Measurements from ENCODE around the gene CTDSPL. TPM values are rescaled to one million over a fixed set of nuclear protein-coding genes. Genes with fewer than 3 reads are reported as not detected.

Gene CTDSPL
- total and polyA plus RNA-seq, 2 of the 13 experiments (the other 11 are each of a cell fraction or from before 2014, with no cell fraction given) = 26.1 to 142 TPM

DNA sequence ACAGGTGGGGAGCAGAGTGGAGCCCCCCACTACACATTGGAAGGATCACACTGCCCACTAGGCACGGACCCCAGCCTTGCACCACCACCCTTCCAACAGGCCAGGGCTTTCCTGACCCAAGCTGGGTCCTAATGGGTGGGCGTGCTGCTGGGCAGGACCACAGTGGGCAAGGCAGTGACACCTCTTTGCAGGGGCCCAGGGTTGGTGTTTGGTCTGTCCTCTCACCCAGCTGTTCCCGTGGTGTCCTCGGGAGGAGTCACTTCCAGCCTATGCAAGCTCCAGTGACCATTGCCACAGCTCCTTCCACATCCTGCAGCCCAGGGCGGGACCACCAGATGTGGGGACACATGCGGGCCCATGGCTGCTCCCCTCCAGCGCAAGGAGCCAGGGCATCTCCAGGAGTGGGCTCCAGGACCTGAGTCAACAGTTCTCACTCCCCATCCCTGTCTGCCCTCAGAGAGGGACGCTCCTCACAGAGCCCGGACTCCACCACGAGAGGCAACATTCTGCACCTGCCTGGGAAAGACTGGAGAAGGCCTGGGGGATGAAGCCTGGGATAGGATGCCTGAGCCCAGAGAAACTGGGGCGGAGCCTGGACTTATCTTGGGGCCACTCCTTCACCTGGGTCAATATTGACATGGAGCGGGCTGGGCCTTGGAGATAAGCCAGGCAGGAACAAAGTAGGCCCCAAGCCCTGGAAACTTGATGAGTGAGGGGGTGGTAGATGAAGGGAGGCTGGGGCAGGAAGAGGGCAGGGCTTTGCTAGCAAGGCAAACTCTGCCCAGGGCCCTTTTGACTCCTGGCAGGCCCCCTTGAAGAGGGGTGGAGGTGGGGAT is 125.0 kb downstream of the CTDSPL start (continued):
- TF ChIP-seq, protein P1, sequence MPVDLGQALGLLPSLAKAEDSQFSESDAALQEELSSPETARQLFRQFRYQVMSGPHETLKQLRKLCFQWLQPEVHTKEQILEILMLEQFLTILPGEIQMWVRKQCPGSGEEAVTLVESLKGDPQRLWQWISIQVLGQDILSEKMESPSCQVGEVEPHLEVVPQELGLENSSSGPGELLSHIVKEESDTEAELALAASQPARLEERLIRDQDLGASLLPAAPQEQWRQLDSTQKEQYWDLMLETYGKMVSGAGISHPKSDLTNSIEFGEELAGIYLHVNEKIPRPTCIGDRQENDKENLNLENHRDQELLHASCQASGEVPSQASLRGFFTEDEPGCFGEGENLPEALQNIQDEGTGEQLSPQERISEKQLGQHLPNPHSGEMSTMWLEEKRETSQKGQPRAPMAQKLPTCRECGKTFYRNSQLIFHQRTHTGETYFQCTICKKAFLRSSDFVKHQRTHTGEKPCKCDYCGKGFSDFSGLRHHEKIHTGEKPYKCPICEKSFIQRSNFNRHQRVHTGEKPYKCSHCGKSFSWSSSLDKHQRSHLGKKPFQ (CRISPR knock-in tag; IDR thresholded peaks at IDR 0.05; ENCODE audit: insufficient replicate concordance) = no peak
- TF ChIP-seq MAF1 (CRISPR knock-in tag; IDR thresholded peaks at IDR 0.05; ENCODE audit: borderline replicate concordance) (no peak), MIER2 (CRISPR knock-in tag; IDR thresholded peaks at IDR 0.05) (no peak), ZBTB7B (CRISPR knock-in tag; IDR thresholded peaks at IDR 0.05) (peak; percentile 76), SP4 (CRISPR knock-in tag; IDR thresholded peaks at IDR 0.05) (no peak), PLRG1 (conservative IDR thresholded peaks at IDR 0.05) (no peak), FOXP1 (IDR thresholded peaks at IDR 0.05) (no peak), FOXP1 (CRISPR knock-in tag; IDR thresholded peaks at IDR 0.05) (peak; percentile 32; the same call in 1 of the 2 replicates), SOX5 (CRISPR knock-in tag; IDR thresholded peaks at IDR 0.05; ENCODE audit: borderline replicate concordance) (peak; percentile 26; the same call in 1 of the 2 replicates), XRCC5 (optimal IDR thresholded peaks at IDR 0.05; ENCODE audit: low read length) (peak; percentile 34), CBFB (CRISPR knock-in tag; IDR thresholded peaks at IDR 0.05) (0 out of 2 replicates have a peak, but pooled peaks have one; percentile 47), ZNF329 (CRISPR knock-in tag; IDR thresholded peaks at IDR 0.05; ENCODE audit: low read depth) (no peak), SP2 (CRISPR knock-in tag; IDR thresholded peaks at IDR 0.05) (no peak), ATM (IDR thresholded peaks at IDR 0.05; ENCODE audit: borderline replicate concordance) (no peak), ZNF44 (CRISPR knock-in tag; IDR thresholded peaks at IDR 0.05) (no peak), RFX5 (IDR thresholded peaks at IDR 0.05; ENCODE audit: low read depth, low read length) (no peak), TCF7L2 (IDR thresholded peaks at IDR 0.05; ENCODE audit: low read depth, low read length) (no peak)
- TF ChIP-seq, protein P2, sequence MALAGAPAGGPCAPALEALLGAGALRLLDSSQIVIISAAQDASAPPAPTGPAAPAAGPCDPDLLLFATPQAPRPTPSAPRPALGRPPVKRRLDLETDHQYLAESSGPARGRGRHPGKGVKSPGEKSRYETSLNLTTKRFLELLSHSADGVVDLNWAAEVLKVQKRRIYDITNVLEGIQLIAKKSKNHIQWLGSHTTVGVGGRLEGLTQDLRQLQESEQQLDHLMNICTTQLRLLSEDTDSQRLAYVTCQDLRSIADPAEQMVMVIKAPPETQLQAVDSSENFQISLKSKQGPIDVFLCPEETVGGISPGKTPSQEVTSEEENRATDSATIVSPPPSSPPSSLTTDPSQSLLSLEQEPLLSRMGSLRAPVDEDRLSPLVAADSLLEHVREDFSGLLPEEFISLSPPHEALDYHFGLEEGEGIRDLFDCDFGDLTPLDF (CRISPR knock-in tag; IDR thresholded peaks at IDR 0.05) = no peak
- TF ChIP-seq, protein P3, sequence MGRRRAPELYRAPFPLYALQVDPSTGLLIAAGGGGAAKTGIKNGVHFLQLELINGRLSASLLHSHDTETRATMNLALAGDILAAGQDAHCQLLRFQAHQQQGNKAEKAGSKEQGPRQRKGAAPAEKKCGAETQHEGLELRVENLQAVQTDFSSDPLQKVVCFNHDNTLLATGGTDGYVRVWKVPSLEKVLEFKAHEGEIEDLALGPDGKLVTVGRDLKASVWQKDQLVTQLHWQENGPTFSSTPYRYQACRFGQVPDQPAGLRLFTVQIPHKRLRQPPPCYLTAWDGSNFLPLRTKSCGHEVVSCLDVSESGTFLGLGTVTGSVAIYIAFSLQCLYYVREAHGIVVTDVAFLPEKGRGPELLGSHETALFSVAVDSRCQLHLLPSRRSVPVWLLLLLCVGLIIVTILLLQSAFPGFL (CRISPR knock-in tag; IDR thresholded peaks at IDR 0.05) = no peak
- TF ChIP-seq, protein P4, sequence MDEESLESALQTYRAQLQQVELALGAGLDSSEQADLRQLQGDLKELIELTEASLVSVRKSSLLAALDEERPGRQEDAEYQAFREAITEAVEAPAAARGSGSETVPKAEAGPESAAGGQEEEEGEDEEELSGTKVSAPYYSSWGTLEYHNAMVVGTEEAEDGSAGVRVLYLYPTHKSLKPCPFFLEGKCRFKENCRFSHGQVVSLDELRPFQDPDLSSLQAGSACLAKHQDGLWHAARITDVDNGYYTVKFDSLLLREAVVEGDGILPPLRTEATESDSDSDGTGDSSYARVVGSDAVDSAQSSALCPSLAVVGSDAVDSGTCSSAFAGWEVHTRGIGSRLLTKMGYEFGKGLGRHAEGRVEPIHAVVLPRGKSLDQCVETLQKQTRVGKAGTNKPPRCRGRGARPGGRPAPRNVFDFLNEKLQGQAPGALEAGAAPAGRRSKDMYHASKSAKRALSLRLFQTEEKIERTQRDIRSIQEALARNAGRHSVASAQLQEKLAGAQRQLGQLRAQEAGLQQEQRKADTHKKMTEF (CRISPR knock-in tag; IDR thresholded peaks at IDR 0.05) = 0 out of 2 replicates have a peak, but pooled peaks have one; percentile 46
- TF ChIP-seq, protein P5, sequence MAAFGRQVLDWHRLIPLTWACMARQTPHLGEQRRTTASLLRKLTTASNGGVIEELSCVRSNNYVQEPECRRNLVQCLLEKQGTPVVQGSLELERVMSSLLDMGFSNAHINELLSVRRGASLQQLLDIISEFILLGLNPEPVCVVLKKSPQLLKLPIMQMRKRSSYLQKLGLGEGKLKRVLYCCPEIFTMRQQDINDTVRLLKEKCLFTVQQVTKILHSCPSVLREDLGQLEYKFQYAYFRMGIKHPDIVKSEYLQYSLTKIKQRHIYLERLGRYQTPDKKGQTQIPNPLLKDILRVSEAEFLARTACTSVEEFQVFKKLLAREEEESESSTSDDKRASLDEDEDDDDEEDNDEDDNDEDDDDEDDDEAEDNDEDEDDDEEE (CRISPR knock-in tag; IDR thresholded peaks at IDR 0.05) = no peak
- TF ChIP-seq, protein P6, sequence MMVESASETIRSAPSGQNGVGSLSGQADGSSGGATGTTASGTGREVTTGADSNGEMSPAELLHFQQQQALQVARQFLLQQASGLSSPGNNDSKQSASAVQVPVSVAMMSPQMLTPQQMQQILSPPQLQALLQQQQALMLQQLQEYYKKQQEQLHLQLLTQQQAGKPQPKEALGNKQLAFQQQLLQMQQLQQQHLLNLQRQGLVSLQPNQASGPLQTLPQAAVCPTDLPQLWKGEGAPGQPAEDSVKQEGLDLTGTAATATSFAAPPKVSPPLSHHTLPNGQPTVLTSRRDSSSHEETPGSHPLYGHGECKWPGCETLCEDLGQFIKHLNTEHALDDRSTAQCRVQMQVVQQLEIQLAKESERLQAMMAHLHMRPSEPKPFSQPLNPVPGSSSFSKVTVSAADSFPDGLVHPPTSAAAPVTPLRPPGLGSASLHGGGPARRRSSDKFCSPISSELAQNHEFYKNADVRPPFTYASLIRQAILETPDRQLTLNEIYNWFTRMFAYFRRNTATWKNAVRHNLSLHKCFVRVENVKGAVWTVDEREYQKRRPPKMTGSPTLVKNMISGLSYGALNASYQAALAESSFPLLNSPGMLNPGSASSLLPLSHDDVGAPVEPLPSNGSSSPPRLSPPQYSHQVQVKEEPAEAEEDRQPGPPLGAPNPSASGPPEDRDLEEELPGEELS (CRISPR knock-in tag; IDR thresholded peaks at IDR 0.05) = peak; percentile 81

Data from HepG2 (cell line).